Rectal smooth muscle tissue (tissue), 1 donor: ENCODE results near the gene BLZF1.
A peak's percentile ranks its signal among the peaks of the same experiment; 100 is the strongest.
"Not testable (repeated sequence)": the region's sequence is repeated elsewhere in the genome, so short reads cannot be mapped to it uniquely, and the experiment has no call there.

ENCODE experiments used
- H3K27ac ChIP-seq: one replicate; pipeline ENCODE4 v1.7.0; 2013; ENCODE audit warnings: low read depth, low read length, inconsistent platforms
- H3K27me3 ChIP-seq: one replicate; pipeline ENCODE4 v1.7.0; 2013; ENCODE audit warnings: low read length; ENCODE audit not compliant: control insufficient read depth, insufficient read depth
- H3K36me3 ChIP-seq: one replicate; pipeline ENCODE4 v1.7.0; 2013; ENCODE audit warnings: low read length; ENCODE audit not compliant: control insufficient read depth, insufficient read depth
- H3K4me1 ChIP-seq: one replicate; pipeline ENCODE4 v1.7.0; 2013; ENCODE audit warnings: low read length; ENCODE audit not compliant: control insufficient read depth, insufficient read depth
- H3K4me3 ChIP-seq: one replicate; pipeline ENCODE4 v1.7.0; 2013; ENCODE audit warnings: low read length
- H3K9ac ChIP-seq: one replicate; pipeline ENCODE4 v1.7.0; 2013; ENCODE audit warnings: low read length

Gene BLZF1

DNA sequence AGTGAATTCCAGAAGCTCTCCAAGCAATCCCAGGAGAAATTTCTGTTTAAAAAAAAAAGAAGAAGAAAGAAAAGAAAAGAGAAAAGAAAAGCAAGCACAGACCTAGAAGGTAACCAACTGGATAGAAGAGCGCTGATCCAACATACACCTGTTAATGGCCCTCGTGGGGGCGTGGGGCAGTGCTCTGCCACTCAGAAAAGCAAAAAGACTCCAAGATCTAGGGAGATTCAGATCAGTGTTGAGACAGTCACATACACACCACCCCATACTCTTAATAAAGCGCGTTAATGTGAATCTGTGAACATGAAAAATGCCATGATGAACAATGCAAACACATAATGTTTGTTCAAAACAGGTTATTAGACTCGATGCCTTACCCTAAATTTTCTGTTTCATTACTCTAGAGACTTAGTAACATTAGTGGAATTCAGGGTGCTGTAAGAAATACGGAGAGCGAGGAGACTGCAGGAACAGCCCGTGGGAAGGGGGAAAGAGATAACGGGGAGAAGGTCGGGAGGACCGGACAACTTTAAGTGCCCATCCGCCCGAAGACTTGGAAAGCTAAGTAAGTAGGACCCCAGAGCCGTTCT, 804 bp upstream of the BLZF1 start:
- H3K9ac ChIP-seq, result no peak overlapping the region

GRCh38 chr1:169368406-169368769, 393 bp downstream of the BLZF1 start:
- Histone ChIP-seq H3K4me1 (peaks cover 4% of the 10 kb centered on the region), H3K27me3 (no peaks in the 10 kb centered on the region), H3K27ac (peak overlapping the region; percentile 89), H3K9ac (peak overlapping the region; percentile 76), H3K36me3 (peaks cover 4% of the 10 kb centered on the region), H3K4me3 (peak overlapping the region; percentile 92)

More for the DNA sequence above, 804 bp upstream of the BLZF1 start:
- Histone ChIP-seq H3K4me3 (peak overlapping the region; percentile 92), H3K36me3 (peaks cover 4% of the 10 kb centered on the region), H3K4me1 (peaks cover 4% of the 10 kb centered on the region), H3K27me3 (no peaks in the 10 kb centered on the region), H3K27ac (peak overlapping the region; percentile 89)

DNA sequence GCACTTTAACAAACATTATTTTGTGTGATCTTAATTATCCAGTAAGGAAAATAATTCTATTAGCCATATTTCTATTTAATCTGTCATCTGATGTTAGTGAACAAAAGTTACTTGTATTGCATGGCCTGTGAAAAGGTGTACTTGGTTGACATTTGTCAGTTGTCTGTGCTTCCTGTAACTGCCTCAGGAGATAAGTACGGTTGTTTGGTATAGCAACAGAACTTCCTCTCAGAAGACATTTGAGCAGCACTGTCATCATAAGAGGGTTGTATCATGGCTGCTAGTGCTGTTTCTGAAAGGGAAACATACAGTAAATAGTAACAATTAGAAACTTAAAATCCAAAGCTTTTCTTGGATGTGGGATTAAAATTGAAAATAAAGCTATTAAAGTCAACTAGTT, 3.4 kb downstream of the BLZF1 start:
- H3K4me3 ChIP-seq, result no peak overlapping the region

GRCh38 chr1:169381162-169381561, 13.2 kb downstream of the BLZF1 start:
- no peaks in the 10 kb centered on the region for H3K27me3 ChIP-seq
- H3K4me1 ChIP-seq, result no peaks in the 10 kb centered on the region
- H3K4me3 ChIP-seq, result no peak overlapping the region
- H3K36me3 ChIP-seq, result peaks cover 9% of the 10 kb centered on the region
- no peak overlapping the region for H3K9ac ChIP-seq
- H3K27ac ChIP-seq, result no peak overlapping the region

More for the DNA sequence above, 3.4 kb downstream of the BLZF1 start:
- H3K9ac ChIP-seq, result no peak overlapping the region
- peaks cover 4% of the 10 kb centered on the region for H3K4me1 ChIP-seq
- H3K36me3 ChIP-seq, result peaks cover 4% of the 10 kb centered on the region
- no peaks in the 10 kb centered on the region for H3K27me3 ChIP-seq
- no peak overlapping the region for H3K27ac ChIP-seq

- no peaks in the 10 kb centered on the region for H3K27me3 ChIP-seq
- H3K36me3 ChIP-seq, result peaks cover 6% of the 10 kb centered on the region
- H3K9ac ChIP-seq, result no peak overlapping the region
- H3K4me1 ChIP-seq, result no peaks in the 10 kb centered on the region
- H3K27ac ChIP-seq, result no peak overlapping the region
- no peak overlapping the region for H3K4me3 ChIP-seq
Measured at GRCh38 chr1:169383449-169383848, 15.5 kb downstream of the BLZF1 start.

GRCh38 chr1:169387399-169387798, 19.4 kb downstream of the BLZF1 start:
- H3K9ac ChIP-seq, result no peak overlapping the region
- peaks cover 11% of the 10 kb centered on the region for H3K36me3 ChIP-seq
- H3K4me3 ChIP-seq, result no peak overlapping the region
- no peaks in the 10 kb centered on the region for H3K4me1 ChIP-seq
- no peaks in the 10 kb centered on the region for H3K27me3 ChIP-seq
- no peak overlapping the region for H3K27ac ChIP-seq

GRCh38 chr1:169390303-169390702, 22.3 kb downstream of the BLZF1 start:
- Histone ChIP-seq H3K36me3 (peaks cover 11% of the 10 kb centered on the region), H3K9ac (no peak overlapping the region), H3K4me3 (no peak overlapping the region), H3K27ac (no peak overlapping the region), H3K4me1 (no peaks in the 10 kb centered on the region), H3K27me3 (no peaks in the 10 kb centered on the region)

GRCh38 chr1:169392406-169392805, 24.4 kb downstream of the BLZF1 start:
- no peaks in the 10 kb centered on the region for H3K4me1 ChIP-seq
- peaks cover 8% of the 10 kb centered on the region for H3K36me3 ChIP-seq
- H3K4me3 ChIP-seq, result no peak overlapping the region
- no peaks in the 10 kb centered on the region for H3K27me3 ChIP-seq
- H3K9ac ChIP-seq, result no peak overlapping the region
- H3K27ac ChIP-seq, result no peak overlapping the region

DNA sequence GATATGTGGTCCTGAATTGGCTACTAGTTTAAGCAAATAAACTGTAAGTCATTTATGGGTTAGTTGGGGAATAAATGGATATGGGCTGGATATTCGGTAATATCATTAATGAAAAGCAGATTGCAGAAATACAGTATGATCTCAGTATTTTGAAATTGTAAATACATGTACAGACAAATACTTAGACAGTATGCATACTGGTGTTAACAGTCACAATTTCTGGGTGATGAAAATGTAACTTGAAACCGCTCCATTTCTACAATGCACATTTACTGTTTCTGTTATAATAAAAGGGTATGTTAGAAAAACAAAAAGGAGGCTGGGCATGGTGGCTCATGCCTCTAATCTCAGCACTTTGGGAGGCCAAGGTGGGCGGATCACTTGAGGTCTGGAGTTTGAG, 28.0 kb downstream of the BLZF1 start:
- H3K4me1 ChIP-seq, result no peaks in the 10 kb centered on the region
- no peaks in the 10 kb centered on the region for H3K27me3 ChIP-seq
- peaks cover 5% of the 10 kb centered on the region for H3K36me3 ChIP-seq
- H3K27ac ChIP-seq, result no peak overlapping the region
- H3K4me3 ChIP-seq, result no peak overlapping the region
- H3K9ac ChIP-seq, result no peak overlapping the region

- H3K27me3 ChIP-seq, H3K4me3 ChIP-seq, H3K9ac ChIP-seq, H3K4me1 ChIP-seq, H3K27ac ChIP-seq, H3K36me3 ChIP-seq: not testable (repeated sequence)
Measured at GRCh38 chr1:169402578-169402977, 34.6 kb downstream of the BLZF1 start.

GRCh38 chr1:169408340-169408739, 40.3 kb downstream of the BLZF1 start:
- H3K9ac ChIP-seq, H3K27ac ChIP-seq, H3K4me1 ChIP-seq, H3K36me3 ChIP-seq, H3K4me3 ChIP-seq, H3K27me3 ChIP-seq: not testable (repeated sequence)

- Histone ChIP-seq H3K4me3 (no peak overlapping the region), H3K4me1 (no peaks in the 10 kb centered on the region), H3K27ac (no peak overlapping the region), H3K36me3 (no peaks in the 10 kb centered on the region), H3K9ac (no peak overlapping the region), H3K27me3 (no peaks in the 10 kb centered on the region)
Measured at GRCh38 chr1:169414952-169415351, 47.0 kb downstream of the BLZF1 start.

- no peaks in the 10 kb centered on the region for H3K36me3 ChIP-seq
- no peak overlapping the region for H3K27ac ChIP-seq
- no peak overlapping the region for H3K4me3 ChIP-seq
- H3K4me1 ChIP-seq, result no peaks in the 10 kb centered on the region
- H3K9ac ChIP-seq, result no peak overlapping the region
- no peaks in the 10 kb centered on the region for H3K27me3 ChIP-seq
Measured at GRCh38 chr1:169421309-169421708, 53.3 kb downstream of the BLZF1 start.
